Stimulated activated naive CD8-positive, alpha-beta T cell treated with anti-CD3 and anti-CD28 coated beads, Interleukin-15, Interleukin-2, amounts not matched to agents 100 U/mL and 50 U/mL, for 24 hours (primary cell): ENCODE measurements around the gene HDLBP.
"Not testable (repeated sequence)": the region's sequence is repeated elsewhere in the genome, so short reads cannot be mapped to it uniquely, and the experiment has no call there.

Experiments used
- ATAC-seq: fragments of 150-1000 bp; cut with Tn5 transposase; one replicate; pipeline ENCODE4 v1.10.0; 2021
- DNase-seq: peaks from one replicate; pipeline ENCODE4 v3.0.0; 2021

Gene HDLBP

GRCh38 chr2:241278306-241278705 is 37.2 kb downstream of the HDLBP start:
- DNase-seq, ATAC-seq: not testable (repeated sequence)

DNA sequence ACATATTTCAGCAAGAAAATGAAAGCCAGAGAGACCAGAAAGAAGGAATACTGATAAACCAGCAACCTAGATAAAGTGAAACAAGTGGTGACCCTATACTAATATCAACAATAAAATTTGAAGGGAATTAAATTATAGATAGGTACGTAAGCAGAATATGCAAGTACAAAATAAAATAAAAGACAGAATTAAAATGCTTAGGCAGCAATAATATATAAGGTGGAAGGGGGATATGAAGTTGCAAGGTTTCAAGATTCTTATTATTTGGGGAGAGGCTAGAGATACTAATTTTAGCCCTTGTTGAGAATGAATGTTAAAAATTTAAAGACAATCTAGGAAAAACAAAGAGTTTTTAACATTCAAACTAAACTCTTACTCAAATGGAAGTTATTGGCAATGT is 39.6 kb downstream of the HDLBP start:
- ATAC-seq (no peak), DNase-seq (no peak)

DNA sequence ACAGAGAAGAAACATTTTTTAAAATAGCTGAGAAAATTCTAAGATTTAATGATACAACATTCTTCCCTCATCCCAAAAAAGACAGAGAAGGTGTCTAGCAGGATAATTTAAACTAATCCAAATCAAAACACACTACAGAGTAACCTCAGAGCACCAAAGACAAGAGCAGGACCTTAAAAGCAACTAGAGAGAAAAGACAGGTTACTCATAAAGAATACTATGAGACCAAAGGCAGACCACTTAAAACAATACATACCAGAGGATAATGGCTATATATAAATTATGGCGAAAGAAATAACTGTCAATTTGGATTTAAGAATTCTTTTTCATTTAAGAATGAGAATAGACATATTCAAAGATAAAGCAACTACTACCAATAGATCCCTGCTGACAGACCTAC is 40.0 kb downstream of the HDLBP start:
- DNase-seq (no peak), ATAC-seq (no peak)

DNA sequence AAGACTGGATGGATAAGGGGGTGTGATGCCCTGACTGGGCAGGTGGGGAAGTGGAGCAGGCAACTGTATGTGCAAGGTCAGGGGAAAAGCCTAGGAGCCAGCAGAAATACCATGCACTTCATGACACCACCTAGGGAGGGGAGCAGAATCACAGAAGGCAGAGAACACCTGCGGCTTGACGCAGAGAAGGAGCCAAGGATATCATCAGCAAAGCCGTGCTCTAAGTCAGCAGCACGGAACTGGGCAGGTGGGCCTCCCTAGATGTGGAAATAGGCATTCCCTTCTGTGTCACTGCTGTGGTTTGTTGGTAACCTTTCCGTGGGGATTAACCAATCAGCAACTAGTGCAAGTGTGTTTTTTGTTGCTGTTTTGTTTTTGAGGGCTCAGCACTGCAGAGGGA is 41.3 kb downstream of the HDLBP start:
- no peak for DNase-seq
- no peak for ATAC-seq

DNA sequence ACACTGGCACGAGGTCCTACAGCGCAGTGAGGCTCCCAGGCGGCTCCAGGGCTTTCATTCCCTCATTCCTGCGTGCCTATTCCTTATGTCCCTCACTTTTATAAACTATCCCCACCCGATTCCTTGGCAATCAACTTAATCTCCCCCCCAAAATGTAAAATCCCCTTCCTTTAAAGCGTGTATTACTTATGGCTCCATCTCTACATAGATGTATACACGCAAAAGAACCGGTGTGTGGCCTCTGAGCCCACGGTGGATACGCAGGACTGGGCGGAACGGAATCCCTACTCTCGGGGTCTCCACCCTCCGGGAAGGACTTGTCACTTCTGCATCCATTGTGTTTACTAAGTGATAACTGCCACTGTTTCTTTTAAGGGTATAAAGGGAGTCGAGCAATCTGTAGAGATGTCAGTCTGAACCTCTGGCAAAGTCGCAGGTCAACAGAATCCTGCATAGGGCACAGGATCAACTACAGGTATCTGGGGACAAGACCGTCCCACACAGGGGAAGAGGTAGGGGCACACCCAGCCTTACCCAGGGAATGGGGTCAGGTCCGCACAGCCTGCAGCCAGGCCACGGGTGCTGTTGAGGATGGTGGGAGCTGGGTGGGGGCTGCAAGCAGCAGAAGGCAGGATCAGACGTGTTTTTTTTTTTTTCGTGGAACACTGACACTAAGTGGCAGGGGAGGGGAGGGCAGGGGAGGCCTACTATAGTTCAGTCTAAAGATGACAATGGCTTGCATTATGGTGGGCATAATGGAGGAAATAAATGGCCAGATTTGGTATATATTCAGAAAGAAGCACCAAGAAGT is 42.1 kb downstream of the HDLBP start:
- DNase-seq (no peak), ATAC-seq (no peak)

DNA sequence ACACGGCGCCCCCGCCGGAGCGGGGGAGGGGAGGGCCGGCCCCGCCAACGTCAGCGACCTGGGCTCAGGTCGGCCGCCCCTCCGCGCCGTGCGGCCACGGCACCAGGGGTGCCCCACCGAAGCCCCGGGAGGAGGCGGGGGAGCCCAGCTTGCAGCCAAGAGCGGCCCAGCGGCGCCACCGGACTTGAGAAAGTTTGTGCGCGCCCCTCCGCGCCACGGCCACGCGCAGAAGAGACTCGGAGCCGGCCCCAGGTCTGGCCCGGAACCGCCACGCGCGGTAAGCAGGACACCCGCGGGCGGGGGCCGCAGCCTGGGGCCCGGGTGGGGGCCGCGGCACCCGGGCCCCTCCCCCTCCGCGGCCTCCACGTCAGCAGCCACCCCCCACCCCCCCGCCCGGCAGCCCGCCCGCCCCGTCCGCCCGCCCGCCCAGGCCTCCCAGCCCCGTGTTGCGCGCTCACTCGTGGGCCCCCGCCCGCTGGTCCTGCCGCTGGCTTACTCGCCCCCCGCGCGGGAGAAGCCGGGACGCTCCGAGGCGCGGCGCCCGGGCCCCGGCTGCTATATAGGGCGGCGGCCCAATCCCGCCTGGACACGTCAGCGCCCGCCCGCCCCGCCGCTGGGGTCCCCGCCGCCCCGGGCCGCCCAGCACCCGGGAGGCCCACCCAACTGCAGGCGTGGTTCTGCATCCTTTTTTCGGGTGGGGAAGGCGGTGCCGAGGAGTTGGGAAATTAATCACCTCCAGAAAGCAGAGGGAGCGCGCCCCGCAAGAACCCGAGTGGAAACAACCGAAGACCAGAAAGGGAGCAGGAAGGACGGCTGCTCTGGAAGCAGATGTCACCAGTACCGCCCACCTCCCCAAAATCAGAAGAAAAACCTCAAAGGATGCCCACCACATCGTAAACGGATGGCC is 42.9 kb downstream of the HDLBP start:
- ATAC-seq (peak; percentile 85), DNase-seq (peak; percentile 73)

GRCh38 chr2:241271706-241272302 is 43.7 kb downstream of the HDLBP start:
- DNase-seq (peak; percentile 68), ATAC-seq (peak; percentile 65)

GRCh38 chr2:241270531-241270930 is 44.9 kb downstream of the HDLBP start:
- DNase-seq (no peak), ATAC-seq (no peak)

GRCh38 chr2:241269707-241270520 is 45.6 kb downstream of the HDLBP start:
- ATAC-seq: no peak
- DNase-seq: no peak

- no peak for ATAC-seq
- no peak for DNase-seq
Observed at GRCh38 chr2:241268716-241269445, 46.6 kb downstream of the HDLBP start.

DNA sequence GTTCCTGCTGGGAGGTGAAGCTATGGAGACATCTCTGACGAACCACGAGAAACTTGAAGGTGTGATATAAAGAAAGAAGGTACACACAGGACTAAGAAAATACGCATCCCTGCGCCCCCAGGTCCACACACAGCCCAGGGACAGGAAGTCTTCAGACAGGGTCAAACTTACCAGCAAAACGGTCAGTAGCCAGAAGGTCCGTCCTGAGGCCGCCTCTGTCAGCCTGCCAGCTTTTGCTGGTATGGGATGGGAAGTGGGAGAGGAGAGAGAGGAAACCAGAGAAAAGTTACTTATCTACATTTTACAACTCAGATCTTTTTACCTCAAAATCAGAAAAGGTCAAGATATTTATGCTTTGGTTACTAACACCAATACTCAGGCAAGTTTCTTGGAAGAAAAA is 47.2 kb downstream of the HDLBP start:
- ATAC-seq: no peak
- DNase-seq: no peak

DNA sequence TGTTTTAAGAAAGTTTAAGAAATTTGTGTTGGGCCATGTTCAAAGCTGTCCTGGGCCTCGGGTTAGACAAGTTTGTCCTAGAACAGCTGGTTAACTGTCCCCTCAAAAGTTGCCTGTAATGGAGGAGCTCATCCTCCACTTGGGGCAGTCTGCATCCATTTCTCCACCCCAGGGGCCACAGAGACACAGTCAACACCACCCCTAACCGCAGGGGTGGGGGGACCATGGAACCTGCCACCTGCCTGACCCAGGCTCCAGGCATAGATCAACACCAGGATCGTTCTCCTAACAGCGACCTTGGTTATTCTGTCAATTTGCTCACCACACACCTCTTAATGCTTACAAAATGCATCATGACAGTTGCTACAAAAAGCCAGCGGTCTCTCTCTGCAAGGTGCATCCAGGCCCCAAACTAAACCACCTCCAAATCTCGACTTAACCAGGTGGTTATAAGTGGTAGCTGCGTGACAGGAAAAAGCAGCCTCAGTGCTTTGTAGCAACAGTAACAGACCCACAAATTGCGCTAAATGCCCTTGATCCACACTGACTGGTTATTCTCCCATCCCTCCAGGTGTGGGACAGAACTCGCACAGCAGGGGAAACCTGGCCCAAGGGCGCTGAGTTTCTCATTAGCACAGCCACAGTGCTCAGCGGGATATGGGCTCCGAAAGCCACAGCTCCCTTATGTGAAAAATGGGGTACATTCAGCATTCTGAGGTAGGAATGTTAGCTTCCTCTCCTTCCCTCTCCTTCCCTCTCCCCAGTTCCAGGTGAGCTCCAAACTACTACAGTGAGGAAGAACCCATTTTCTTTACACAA is 48.0 kb downstream of the HDLBP start:
- ATAC-seq (no peak), DNase-seq (no peak)

DNA sequence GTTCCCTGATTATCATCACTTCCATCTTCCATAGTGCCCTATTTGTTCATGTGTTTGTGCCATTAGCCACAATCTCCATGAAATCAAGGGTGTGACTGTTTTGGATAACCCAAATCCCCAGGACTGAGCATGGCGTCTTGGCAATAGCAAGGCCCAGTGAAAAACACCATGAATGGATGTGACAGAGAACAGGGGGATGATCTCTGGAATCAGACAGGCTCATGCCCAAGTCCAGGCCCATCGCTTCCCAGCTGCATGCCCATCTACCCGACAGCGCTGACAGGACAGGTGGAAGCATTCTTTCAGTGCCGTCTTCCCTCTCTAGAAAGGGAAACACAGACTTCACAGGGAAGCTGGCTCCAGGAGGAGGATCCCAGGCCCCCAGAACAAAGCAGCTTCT is 50.0 kb downstream of the HDLBP start:
- ATAC-seq: no peak
- DNase-seq: no peak

- ATAC-seq: no peak
- no peak for DNase-seq
Observed at GRCh38 chr2:241263061-241263460, 52.4 kb downstream of the HDLBP start.

DNA sequence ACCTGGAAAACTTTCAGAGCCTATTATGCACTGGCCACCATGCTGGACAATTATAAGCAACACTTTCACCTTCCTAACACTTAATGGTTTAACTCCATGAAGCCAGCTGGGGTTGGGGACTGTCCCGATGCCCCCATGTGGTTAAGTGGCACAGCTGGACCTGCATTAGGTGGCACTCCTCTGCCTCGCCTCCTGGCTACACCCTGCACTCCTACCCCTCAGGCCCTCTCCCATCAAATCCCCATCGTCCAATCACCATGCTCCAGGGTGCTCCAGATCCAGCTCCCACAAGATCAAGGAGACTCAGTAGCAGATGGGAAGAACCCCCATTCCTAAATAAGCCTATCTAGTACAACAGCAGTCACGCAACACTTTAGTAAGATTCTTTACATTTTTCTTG is 53.8 kb downstream of the HDLBP start:
- DNase-seq (no peak), ATAC-seq (no peak)

GRCh38 chr2:241260911-241261310 is 54.6 kb downstream of the HDLBP start:
- ATAC-seq: no peak
- DNase-seq: no peak

DNA sequence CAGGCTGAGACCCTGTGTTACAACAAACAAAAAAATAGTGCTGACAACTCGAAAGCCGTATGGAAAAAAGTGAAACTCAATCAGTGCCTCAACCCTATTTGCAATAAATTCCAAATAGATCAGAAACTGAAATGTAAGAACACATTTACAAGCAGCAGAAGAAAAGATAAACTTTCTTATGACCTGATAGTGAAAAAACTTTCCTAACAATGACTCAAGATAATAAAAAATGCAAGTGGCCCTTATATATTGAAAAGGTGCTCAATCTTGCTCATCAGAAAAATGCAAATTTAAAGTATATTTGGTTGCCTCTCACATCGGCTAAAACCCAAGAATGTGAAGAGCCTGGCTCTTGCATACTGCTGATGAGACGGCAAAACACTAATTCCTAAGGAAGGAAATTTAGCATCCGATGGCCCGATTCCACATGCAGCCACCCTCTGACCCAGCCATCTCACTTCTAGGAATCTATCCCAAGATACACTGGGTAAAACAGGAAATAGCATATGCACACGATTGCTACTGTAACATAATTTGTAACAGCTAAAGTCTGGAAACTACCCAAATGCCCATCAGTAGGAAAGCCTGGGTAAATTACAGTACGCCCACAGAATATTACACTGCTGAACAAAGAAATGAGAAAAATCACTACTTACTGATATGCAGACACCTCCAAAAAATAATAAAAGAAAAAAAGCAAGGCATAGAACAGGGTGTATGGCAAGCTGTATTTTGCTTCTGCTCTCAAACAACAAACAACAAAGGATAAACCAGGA is 56.8 kb downstream of the HDLBP start:
- no peak for ATAC-seq
- DNase-seq: no peak

DNA sequence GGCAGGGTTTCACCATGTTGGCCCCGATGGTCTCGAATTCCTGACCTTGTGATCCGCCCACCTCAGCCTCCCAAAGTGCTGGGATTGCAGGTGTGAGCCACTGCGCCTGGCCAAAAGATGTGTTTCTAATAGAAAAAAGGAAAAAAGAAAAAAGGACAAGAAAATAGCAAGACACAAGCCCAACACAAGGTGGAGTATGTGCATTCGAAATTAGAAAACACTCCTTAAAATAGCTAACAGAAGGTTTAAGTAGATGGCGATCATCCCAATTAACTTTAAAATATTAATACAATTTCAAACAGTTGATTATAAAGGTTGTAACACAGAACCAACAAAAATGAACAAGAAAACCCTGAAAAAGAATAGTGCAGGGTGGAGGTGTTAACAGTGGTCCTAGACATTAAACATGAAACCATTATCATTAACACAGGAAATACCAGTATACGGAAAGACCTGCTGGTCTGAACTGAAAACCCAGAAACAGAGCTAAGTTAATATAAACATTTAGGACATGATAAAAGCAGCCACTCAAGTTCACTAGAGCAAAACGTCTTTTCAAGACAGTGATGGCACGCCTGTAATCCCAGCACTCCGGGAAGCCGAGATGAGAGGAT is 57.9 kb downstream of the HDLBP start:
- no peak for ATAC-seq
- DNase-seq: no peak

DNA sequence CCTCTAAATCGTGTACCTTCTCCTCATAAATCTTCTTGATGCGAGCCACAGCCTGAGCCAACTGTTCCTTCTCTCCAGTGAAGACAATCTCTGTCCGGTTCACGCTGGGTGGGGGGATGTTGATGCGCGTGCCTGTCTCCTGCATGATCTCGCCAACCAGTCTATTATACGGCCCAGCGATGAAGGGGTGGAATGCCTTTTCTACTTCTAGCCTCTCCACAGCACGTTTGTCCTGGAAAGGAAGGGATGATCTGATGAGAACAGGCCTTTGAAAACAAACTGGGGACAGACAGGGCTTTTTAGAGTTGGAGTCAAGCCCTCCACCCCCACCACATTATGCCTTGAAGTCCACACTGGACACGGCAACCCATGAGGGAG is 59.3 kb downstream of the HDLBP start:
- no peak for ATAC-seq

More for the DNA sequence above, 59.3 kb downstream of the HDLBP start:
- DNase-seq: no peak
